Heart left ventricle (tissue), 16 donors: ENCODE measurements around the gene USO1. TPM values are rescaled to one million over a fixed set of nuclear protein-coding genes. Genes with fewer than 3 reads are reported as not detected.
A peak's percentile ranks its signal among the peaks of the same experiment; 100 is the strongest.

Experiments used
- ATAC-seq, 4 donors: fragments of 200-7000 bp; cut with Tn5 transposase; one replicate each; pipeline ENCODE4 v1.9.1; 2020 to 2022; ENCODE audit warnings: moderate library complexity in 4 of 4, mild to moderate bottlenecking in 3 of 4, moderate number of reproducible peaks in 1 of 4
- DNase-seq, 5 donors: peaks; one replicate each; pipeline ENCODE4 v3.0.0-alpha.2; 2020
- H3K27ac ChIP-seq, 12 donors: fragments of 200-600 bp; sonication (generic) in 4 of 12; one replicate each; pipeline versions ENCODE4 v1.5.0 to v1.8.0; 2016 to 2022; ENCODE audit warnings: mild to moderate bottlenecking in 2 of 12
- H3K27me3 ChIP-seq, 9 donors: fragments of 200-600 bp; sonication (generic) in 2 of 9; one replicate each; pipeline versions ENCODE4 v1.5.1 to v1.8.0; 2016 to 2022; ENCODE audit warnings: mild to moderate bottlenecking in 3 of 9
- H3K36me3 ChIP-seq, 9 donors: fragments of 200-600 bp; sonication (generic) in 2 of 9; one replicate each; pipeline versions ENCODE4 v1.5.0 to v1.8.0; 2018 to 2022; ENCODE audit warnings: mild to moderate bottlenecking in 2 of 9
- H3K4me1 ChIP-seq, 12 donors: fragments of 200-600 bp; sonication (generic) in 4 of 12; one replicate each; pipeline versions ENCODE4 v1.5.0 to v1.8.0; 2016 to 2022; ENCODE audit warnings: mild to moderate bottlenecking in 3 of 12
- H3K4me3 ChIP-seq, 12 donors: fragments of 200-600 bp; sonication (generic) in 4 of 12; one replicate each; pipeline versions ENCODE4 v1.5.0 to v1.8.0; 2017 to 2022; ENCODE audit warnings: mild to moderate bottlenecking in 9 of 12, moderate library complexity in 4 of 12
- H3K9me3 ChIP-seq, 12 donors: fragments of 200-600 bp; sonication (generic) in 4 of 12; one replicate each; pipeline versions ENCODE4 v1.5.0 to v1.8.0; 2016 to 2022; ENCODE audit warnings: mild to moderate bottlenecking in 1 of 12
- POLR2A ChIP-seq, 2 donors: fragments of 450-650 bp; IDR thresholded peaks; one replicate each; pipeline ENCODE4 v1.6.1; 2017; ENCODE audit warnings: antibody characterized with exemption in 2 of 2, mild to moderate bottlenecking in 2 of 2, moderate library complexity in 2 of 2
- WGBS, 4 donors: extraction: QIAGEN DNeasy Blood & Tissue Kit in 2 of 4; methylation state at CpG; one replicate each; pipeline versions ENCODE4 v1.1.5 to v1.1.7; 2013 to 2018; 5-methylcytosine and 5-hydroxymethylcytosine counted together
- intact Hi-C, 10 donors: fragments of 100-400 bp; cut with DNase I; formaldehyde crosslinking; loops; one replicate each; pipeline versions ENCODE4 v1.11.1 to v1.14.2; 2022
- polyA plus RNA-seq, 2 donors: library from polyadenylated mRNA; stranded (reverse); fragments of 200-250 nt; gene quantifications; one replicate each; pipeline ENCODE4 v1.2.3, GENCODE V29; 2013
- total RNA-seq, 9 donors: library from RNA; depleted of rRNA in 2 of 9; stranded (reverse); fragments of >200 nt in 2 of 9; fragmentation: NEBNext Ultra II Directional in 3 of 9; extraction: Animal tissue kit (Norgen Biotek cat#: 25700) in 3 of 9; gene quantifications; one replicate each; pipeline versions ENCODE4 v1.1.0 to v1.2.4, GENCODE V29; 2016 to 2023
- TF ChIP-seq, protein P1 (sequence below), 12 donors: fragments of 200-600 bp; sonication (generic) in 4 of 12; IDR thresholded peaks; one replicate each; pipeline versions ENCODE4 v1.5.0 to v1.8.0; 2018 to 2022; ENCODE audit warnings: antibody characterized with exemption in 12 of 12, mild to moderate bottlenecking in 5 of 12
- donor health status: ischemic (EF 13 %, LVEDD 7.1; RV severe dilation, severe dysfunction).
- donor health status: healthy with polysubstance abuse.
- donor health status: DM: no; HTN: yes; CAD: no.
- donor health status: DM: no; HTN: no; CAD: no.
- donor health status: ischemic (EF 25% LVEDD 6.9; RV normal size, moderate dysfunction).
- donor health status: ischemic (EF 25% LVEDD 5.7; RV mildly dilated, moderate dysfunction).
- donor health status: healthy.
- donor health status: DM: yes; HTN: yes; CAD: no.
- donor health status: ischemic (EF 35%, LVEDD 5.7; RV mildly dilated, moderate dysfunction).
- donor health status: nonischemic (EF 11% LVEDD 7.7; RV severe dilation, severe dysfunction).
- donor health status: DM: yes; HTN: yes; CAD: no.
- donor health status: PGD.
- donor health status: ischemic (EF 29% LVEDD 5.4; RV normal size, mild dysfunction).
- donor health status: nonischemic (EF 23%, LVEDD 6.1; RV moderate dilation, normal function).

USO1 gene
- total and polyA plus RNA-seq, 11 donors, result 28.6 to 87.1 (median 77.0) TPM

GRCh38 chr4:75705198-75705977, 19.0 kb upstream of the USO1 start:
- H3K4me1 ChIP-seq, result peaks cover 0 to 12% (median 0%) of the 10 kb centered on the region in 12 donors
- TF ChIP-seq POLR2A (IDR thresholded peaks at IDR 0.05), result no peak
- TF ChIP-seq, protein P1, sequence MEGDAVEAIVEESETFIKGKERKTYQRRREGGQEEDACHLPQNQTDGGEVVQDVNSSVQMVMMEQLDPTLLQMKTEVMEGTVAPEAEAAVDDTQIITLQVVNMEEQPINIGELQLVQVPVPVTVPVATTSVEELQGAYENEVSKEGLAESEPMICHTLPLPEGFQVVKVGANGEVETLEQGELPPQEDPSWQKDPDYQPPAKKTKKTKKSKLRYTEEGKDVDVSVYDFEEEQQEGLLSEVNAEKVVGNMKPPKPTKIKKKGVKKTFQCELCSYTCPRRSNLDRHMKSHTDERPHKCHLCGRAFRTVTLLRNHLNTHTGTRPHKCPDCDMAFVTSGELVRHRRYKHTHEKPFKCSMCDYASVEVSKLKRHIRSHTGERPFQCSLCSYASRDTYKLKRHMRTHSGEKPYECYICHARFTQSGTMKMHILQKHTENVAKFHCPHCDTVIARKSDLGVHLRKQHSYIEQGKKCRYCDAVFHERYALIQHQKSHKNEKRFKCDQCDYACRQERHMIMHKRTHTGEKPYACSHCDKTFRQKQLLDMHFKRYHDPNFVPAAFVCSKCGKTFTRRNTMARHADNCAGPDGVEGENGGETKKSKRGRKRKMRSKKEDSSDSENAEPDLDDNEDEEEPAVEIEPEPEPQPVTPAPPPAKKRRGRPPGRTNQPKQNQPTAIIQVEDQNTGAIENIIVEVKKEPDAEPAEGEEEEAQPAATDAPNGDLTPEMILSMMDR (IDR thresholded peaks at IDR 0.05), result no peak
- intact Hi-C loops, result no loop called here
- H3K4me3 ChIP-seq, result no peak overlapping the region
- no peaks in the 10 kb centered on the region for H3K36me3 ChIP-seq
- H3K27ac ChIP-seq, result no peak overlapping the region
- 94 to 99% (median 97%) methylated on average over 6 of the region's 6 CpGs for WGBS, 4 donors
- ATAC-seq (no peak), DNase-seq (no peak)
- H3K27me3 ChIP-seq, result no peaks in the 10 kb centered on the region
- H3K9me3 ChIP-seq, result no peaks in the 10 kb centered on the region

GRCh38 chr4:75708218-75708691, 16.1 kb upstream of the USO1 start:
- intact Hi-C loops, result no loop called here
- H3K36me3 ChIP-seq, result no peaks in the 10 kb centered on the region
- TF ChIP-seq, protein P1 (IDR thresholded peaks at IDR 0.05), result peak in 5 of 12 donors; percentile 16 to 43 (median 27)
- TF ChIP-seq POLR2A (IDR thresholded peaks at IDR 0.05), result no peak
- ATAC-seq (no peak), DNase-seq (no peak)
- H3K27me3 ChIP-seq, result no peaks in the 10 kb centered on the region
- WGBS, 4 donors, result 89 to 97% (median 93%) methylated on average over 3 of the region's 3 CpGs
- peaks cover 0 to 14% (median 0%) of the 10 kb centered on the region in 12 donors for H3K4me1 ChIP-seq
- no peaks in the 10 kb centered on the region for H3K9me3 ChIP-seq
- no peak overlapping the region for H3K4me3 ChIP-seq
- no peak overlapping the region for H3K27ac ChIP-seq

DNA sequence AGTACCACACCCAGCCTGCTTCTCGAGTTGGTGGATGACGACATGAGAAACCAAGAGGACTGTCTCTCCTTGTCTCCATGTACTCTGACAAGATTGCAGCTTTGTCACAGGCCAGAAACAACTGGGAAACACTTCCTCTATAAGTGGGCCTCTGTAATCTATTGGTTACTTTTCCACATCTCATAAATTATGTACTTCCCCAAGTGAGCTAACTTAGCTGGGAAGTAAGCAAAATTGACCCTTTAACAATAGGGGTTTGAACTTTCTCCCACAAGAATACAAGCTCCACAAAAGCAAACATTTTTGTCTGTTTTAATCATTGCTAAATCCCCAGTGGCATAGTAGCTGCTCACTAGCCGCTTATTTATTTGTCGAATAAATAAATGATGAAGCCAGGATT, 14.1 kb upstream of the USO1 start:
- H3K4me3 ChIP-seq, result no peak overlapping the region
- H3K27ac ChIP-seq, result no peak overlapping the region
- ATAC-seq (peak in 2 of 4 donors; percentile 16 to 41), DNase-seq (no peak)
- intact Hi-C loops, result no loop called here
- H3K27me3 ChIP-seq, result no peaks in the 10 kb centered on the region
- H3K9me3 ChIP-seq, result no peaks in the 10 kb centered on the region
- TF ChIP-seq, protein P1 (IDR thresholded peaks at IDR 0.05), result no peak
- TF ChIP-seq POLR2A (IDR thresholded peaks at IDR 0.05), result no peak
- WGBS, 4 donors, result 39 to 60% (median 50%) methylated on average over 4 of the region's 4 CpGs
- H3K36me3 ChIP-seq, result no peaks in the 10 kb centered on the region
- H3K4me1 ChIP-seq, result peaks cover 0 to 27% (median 7%) of the 10 kb centered on the region in 12 donors

- H3K27ac ChIP-seq, result peak overlapping the region in 1 of 12 donors; percentile 32
- peaks cover 0 to 30% (median 11%) of the 10 kb centered on the region in 12 donors for H3K4me1 ChIP-seq
- no peaks in the 10 kb centered on the region for H3K27me3 ChIP-seq
- TF ChIP-seq, protein P1 (IDR thresholded peaks at IDR 0.05), result no peak
- no peak for TF ChIP-seq POLR2A (IDR thresholded peaks at IDR 0.05)
- intact Hi-C loops, result no loop called here
- no peaks in the 10 kb centered on the region for H3K9me3 ChIP-seq
- peaks cover 0 to 7% (median 0%) of the 10 kb centered on the region in 9 donors for H3K36me3 ChIP-seq
- 95 to 96% (median 96%) methylated on average over 4 of the region's 4 CpGs for WGBS, 4 donors
- H3K4me3 ChIP-seq, result no peak overlapping the region
- ATAC-seq, result no peak
- DNase-seq, result no peak
Observed at GRCh38 chr4:75714011-75714410, 10.4 kb upstream of the USO1 start.
